ENCODE results near the gene CRYBB1. TPM values are rescaled to one million over a fixed set of nuclear protein-coding genes. Genes with fewer than 3 reads are reported as not detected.

CRYBB1 gene
- total and polyA plus RNA-seq, 2 of the 13 experiments (the other 11 are each of a cell fraction or from before 2014, with no cell fraction given), result not detected

GRCh38 chr22:26554956-26555355 is 62.9 kb downstream of the CRYBB1 start:
- FAIRE-seq (no peak), ATAC-seq (no peak), DNase-seq (ENCODE audit: low spot score) (no peak)
- peaks cover 12% of the 10 kb centered on the region for H3K4me1 ChIP-seq (ENCODE audit: insufficient read depth, low read length)
- H3K27me3 ChIP-seq (ENCODE audit: control insufficient read depth in 1 of 2, insufficient read depth in 2 of 2, low read length in 2 of 2), result no peaks in the 10 kb centered on the region
- no peak overlapping the region for H3K27ac ChIP-seq (ENCODE audit: extremely low read length, insufficient read depth, low read length)
- no TSS peak for BruUV-seq (replicated peaks)
- intact Hi-C loops (cut with micrococcal nuclease; ENCODE audit: unreplicated experiment) (no loop called here), in situ Hi-C loops (cut with HindIII; ENCODE audit: extremely low pct_ligation_motif_present, low pct_unique_long_range_greater_than_20kb) (no loop called here)
- no peaks in the 10 kb centered on the region for H3K79me2 ChIP-seq (ENCODE audit: insufficient read depth, low read length)
- no peak overlapping the region for H3K4me2 ChIP-seq (ENCODE audit: low read depth, low read length)
- TF ChIP-seq XRCC5 (optimal IDR thresholded peaks at IDR 0.05; ENCODE audit: low read length) (no peak), ZNF567 (CRISPR knock-in tag; IDR thresholded peaks at IDR 0.05; ENCODE audit: borderline replicate concordance) (no peak), KDM1A (CRISPR knock-in tag; IDR thresholded peaks at IDR 0.05) (no peak), MED13 (CRISPR knock-in tag; IDR thresholded peaks at IDR 0.05) (no peak), ZSCAN29 (CRISPR knock-in tag; conservative IDR thresholded peaks at IDR 0.05) (no peak), JDP2 (CRISPR knock-in tag; IDR thresholded peaks at IDR 0.05; ENCODE audit: borderline replicate concordance) (no peak), TAF15 (IDR thresholded peaks at IDR 0.05; ENCODE audit: low read depth, low read length, poor library complexity, severe bottlenecking) (no peak), FOSL2 (CRISPR knock-in tag; IDR thresholded peaks at IDR 0.05) (no peak), CEBPZ (IDR thresholded peaks at IDR 0.05; ENCODE audit: low read length) (no peak), ZNF432 (CRISPR knock-in tag; IDR thresholded peaks at IDR 0.05; ENCODE audit: borderline replicate concordance) (no peak), ONECUT2 (CRISPR knock-in tag; IDR thresholded peaks at IDR 0.05) (no peak), ZNF766 (CRISPR knock-in tag; IDR thresholded peaks at IDR 0.05; ENCODE audit: borderline replicate concordance) (no peak), EZH2 (conservative IDR thresholded peaks at IDR 0.05; ENCODE audit: low read depth, low read length) (no peak), ZNF761 (CRISPR knock-in tag; conservative IDR thresholded peaks at IDR 0.05) (no peak), RBM39 (IDR thresholded peaks at IDR 0.05; ENCODE audit: low read depth, low read length, poor library complexity, severe bottlenecking) (no peak), POGZ (CRISPR knock-in tag; IDR thresholded peaks at IDR 0.05) (no peak), ZBED4 (CRISPR knock-in tag; IDR thresholded peaks at IDR 0.05; ENCODE audit: borderline replicate concordance) (no peak), HOXA5 (CRISPR knock-in tag; IDR thresholded peaks at IDR 0.05) (no peak), SRSF1 (optimal IDR thresholded peaks at IDR 0.05; ENCODE audit: low read depth, low read length) (no peak)
- no peaks in the 10 kb centered on the region for H3K36me3 ChIP-seq (replicated peaks in 1 of 2; ENCODE audit: control insufficient read depth in 1 of 2, insufficient read depth in 2 of 2, low read length in 2 of 2)
- no peak overlapping the region for H3K4me3 ChIP-seq (replicated peaks in 1 of 3; ENCODE audit: insufficient read depth in 1 of 3, low read depth in 2 of 3, low read length in 3 of 3)
- ChIA-PET CTCF (ENCODE audit: low intra/inter-chr PET ratio, low total read pairs) (no interaction called here), POLR2A (no interaction called here)
- H4K20me1 ChIP-seq (ENCODE audit: insufficient read depth, low read length), result no peaks in the 10 kb centered on the region
- 92% methylated on average over 6 of the region's 6 CpGs for WGBS (ENCODE audit: low lambda C conversion rate)
- no peak overlapping the region for H3K9ac ChIP-seq (ENCODE audit: insufficient read depth, low read depth, low read length)
- H3K9me3 ChIP-seq (ENCODE audit: low read length), result no peaks in the 10 kb centered on the region
- H2AFZ ChIP-seq (ENCODE audit: low read length), result no peak overlapping the region
